GM12878 (cell line): ENCODE data around the gene AQP2. TPM values are rescaled to one million over a fixed set of nuclear protein-coding genes. Genes with fewer than 3 reads are reported as not detected.
A peak's percentile ranks its signal among the peaks of the same experiment; 100 is the strongest.

Source experiments
- ATAC-seq: fragments of 200-7000 bp; cut with Tn5 transposase; 3 replicates; pipeline ENCODE4 v1.9.1; 2020; ENCODE audit warnings: mild to moderate bottlenecking, moderate library complexity
- BruUV-seq: library from RNA; stranded (reverse); fragments of 400-500 nt; replicated peaks from 2 replicates; lab custom pipeline; 2021; lab: Mats Ljungman, UMichigan
- CTCF ChIA-PET: fragments of 300-600 bp; sonication (Branson Sonifier 250); formaldehyde crosslinking; extraction: SDS; loops from one replicate; lab custom pipeline; 2021; ENCODE audit warnings: inconsistent platforms; lab: Yijun Ruan, JAX
- POLR2A ChIA-PET: fragments of 350-600 bp; formaldehyde crosslinking; extraction: SDS; loops from one replicate; lab custom pipeline; 2021; ENCODE audit warnings: inconsistent platforms; lab: Charles Lee
- RAD21 ChIA-PET: fragments of 300-600 bp; sonication (Branson Sonifier 250); formaldehyde crosslinking; loops from one replicate; lab custom pipeline; 2023; ENCODE audit warnings: antibody characterized with exemption; ENCODE audit not compliant: unreplicated experiment; lab: Charles Lee
- SMC1A ChIA-PET: fragments of 300-600 bp; sonication (Branson Sonifier 250); formaldehyde crosslinking; loops from one replicate; lab custom pipeline; 2023; ENCODE audit not compliant: unreplicated experiment, uncharacterized antibody; lab: Charles Lee
- DNase-seq: peaks from one replicate; pipeline ENCODE4 v3.0.0-alpha.2; 2011; ENCODE audit warnings: low read depth, low spot score
- FAIRE-seq: peaks from 3 replicates; lab custom pipeline; 2011; peaks lifted over from hg19 to GRCh38; lab: Jason Lieb, UNC
- H2AFZ ChIP-seq: 2 replicates; pipeline ENCODE4 v1.6.0; 2011; ENCODE audit warnings: low read depth, low read length, control low read depth; ENCODE audit not compliant: control insufficient read depth
- H3K27ac ChIP-seq: 2 replicates; pipeline ENCODE4 v1.5.1; 2011; ENCODE audit warnings: control low read depth; ENCODE audit not compliant: control insufficient read depth, insufficient read depth
- H3K27me3 ChIP-seq, 2 experiments: replicated peaks in 1 of 2; 2 replicates each; pipeline versions ENCODE4 v1.6.0 to v1.6.1; 2011; ENCODE audit warnings: low read length in 1 of 2; ENCODE audit not compliant: control insufficient read depth in 2 of 2, insufficient read depth in 2 of 2
- H3K36me3 ChIP-seq, 2 experiments: 2 replicates each; pipeline ENCODE4 v1.5.1; 2011; ENCODE audit warnings: low read length in 1 of 2; ENCODE audit not compliant: control insufficient read depth in 2 of 2, insufficient read depth in 2 of 2
- H3K4me1 ChIP-seq: 2 replicates; pipeline ENCODE4 v1.6.1; 2011; ENCODE audit warnings: mild to moderate bottlenecking, low read length, moderate library complexity, mixed read lengths; ENCODE audit not compliant: control insufficient read depth, insufficient read depth
- H3K4me2 ChIP-seq: 2 replicates; pipeline ENCODE4 v1.6.0; 2011; ENCODE audit warnings: control low read depth; ENCODE audit not compliant: control insufficient read depth, insufficient read depth
- H3K4me3 ChIP-seq: fragments of 200-600 bp; sonication (generic); 2 replicates; pipeline ENCODE4 v1.5.1; 2016
- H3K79me2 ChIP-seq: 2 replicates; pipeline ENCODE4 v1.6.0; 2011; ENCODE audit warnings: low read length; ENCODE audit not compliant: control insufficient read depth, insufficient read depth
- H3K9ac ChIP-seq: 2 replicates; pipeline ENCODE4 v1.8.0; 2011; ENCODE audit warnings: low read length, control low read depth, mixed read lengths; ENCODE audit not compliant: control insufficient read depth, insufficient read depth
- H3K9me3 ChIP-seq: replicated peaks from 3 replicates; pipeline ENCODE4 v1.5.1; 2011; ENCODE audit warnings: mild to moderate bottlenecking, low read length; ENCODE audit not compliant: control insufficient read depth, insufficient read depth
- H4K20me1 ChIP-seq: 2 replicates; pipeline ENCODE4 v1.6.0; 2011; ENCODE audit not compliant: control insufficient read depth, insufficient read depth
- EED ChIP-seq: sonication (generic); IDR thresholded peaks from 2 replicates; pipeline ENCODE4 v1.6.1; 2016; ENCODE audit warnings: antibody characterized with exemption, low read depth
- HDGF ChIP-seq: fragments of 450-650 bp; IDR thresholded peaks from 2 replicates; pipeline ENCODE4 v1.6.1; 2016; ENCODE audit warnings: antibody characterized with exemption
- IKZF2 ChIP-seq, 2 experiments: fragments of 450-650 bp; IDR thresholded peaks; 2 replicates each; pipeline ENCODE4 v1.6.1; 2017; ENCODE audit warnings: mild to moderate bottlenecking in 2 of 2, moderate library complexity in 2 of 2
- JUNB ChIP-seq: IDR thresholded peaks from 2 replicates; pipeline ENCODE4 v1.6.1; 2016; ENCODE audit warnings: antibody characterized with exemption, mild to moderate bottlenecking
- NFYB ChIP-seq: IDR thresholded peaks from 2 replicates; pipeline ENCODE4 v1.6.1; 2011; ENCODE audit warnings: low read depth, mild to moderate bottlenecking, low read length, improper control_type of control experiment, moderate library complexity; ENCODE audit not compliant: insufficient read depth
- SMAD5 ChIP-seq: IDR thresholded peaks from 2 replicates; pipeline ENCODE4 v1.6.1; 2016; ENCODE audit warnings: antibody characterized with exemption, low read depth
- ZNF622 ChIP-seq: fragments of 450-650 bp; IDR thresholded peaks from 2 replicates; pipeline ENCODE4 v1.6.1; 2017; ENCODE audit warnings: mild to moderate bottlenecking, inconsistent platforms
- WGBS: methylation state at CpG from one replicate; pipeline ENCODE4 v1.1.6; 2016; ENCODE audit warnings: low lambda C conversion rate; ENCODE audit not compliant: insufficient replicate concordance, insufficient coverage; ENCODE audit errors: missing lambda C conversion rate; 5-methylcytosine and 5-hydroxymethylcytosine counted together
- in situ Hi-C: fragments of 300-500 bp; cut with MboI; formaldehyde crosslinking; loops from 9 replicates; pipeline ENCODE4 v1.14.3; 2018; ENCODE audit warnings: mixed read lengths
- intact Hi-C: fragments of 100-400 bp; cut with micrococcal nuclease; formaldehyde crosslinking; loops from one replicate; pipeline ENCODE4 v1.14.2; 2022; ENCODE audit not compliant: unreplicated experiment
- polyA plus RNA-seq, 11 experiments: library from polyadenylated mRNA; depleted of rRNA in 4 of 11; unstranded in 6 of 11; stranded (reverse) in 5 of 11; fragments of >200 nt; fragmentation: Nextera tagmentation in 4 of 11; fragmentation: Illumina TruSeq in 1 of 11; extraction: Ambion mirVana in 4 of 11; extraction: Trizol in 1 of 11; gene quantifications; 1 replicate in 1 of 11; 2 replicates in 10 of 11; pipeline versions ENCODE4 v1.2.1 to v1.2.3, GENCODE V29; 2011 to 2016; ENCODE audit warnings: inconsistent platforms in 2 of 11, missing spikeins in 2 of 11, low read depth in 1 of 11
- total RNA-seq, 4 experiments: library from RNA; depleted of rRNA in 3 of 4; stranded (reverse); fragments of >200 nt in 3 of 4; fragmentation: Illumina TruSeq in 1 of 4; extraction: Trizol in 1 of 4; gene quantifications; 2 replicates each; pipeline versions ENCODE4 v1.2.1 to v1.2.3, GENCODE V29; 2013 to 2021
- TF ChIP-seq, protein P1 (sequence below): IDR thresholded peaks from 2 replicates; pipeline ENCODE4 v1.6.1; 2011; ENCODE audit warnings: low read depth, mild to moderate bottlenecking, low read length, moderate library complexity, borderline replicate concordance; ENCODE audit errors: extremely low read depth
- TF ChIP-seq, protein P2 (sequence below): fragments of 450-650 bp; IDR thresholded peaks from 2 replicates; pipeline ENCODE4 v1.6.1; 2017; ENCODE audit warnings: low read depth, mild to moderate bottlenecking, moderate library complexity
- TF ChIP-seq, protein P3 (sequence below): fragments of 450-650 bp; formaldehyde crosslinking; IDR thresholded peaks from 2 replicates; pipeline ENCODE4 v1.4.0; 2020; ENCODE audit warnings: mild to moderate bottlenecking, moderate library complexity

The AQP2 gene
- total and polyA plus RNA-seq, 10 of the 15 experiments (the other 5 are each of a cell fraction or from before 2014, with no cell fraction given), result not detected

DNA sequence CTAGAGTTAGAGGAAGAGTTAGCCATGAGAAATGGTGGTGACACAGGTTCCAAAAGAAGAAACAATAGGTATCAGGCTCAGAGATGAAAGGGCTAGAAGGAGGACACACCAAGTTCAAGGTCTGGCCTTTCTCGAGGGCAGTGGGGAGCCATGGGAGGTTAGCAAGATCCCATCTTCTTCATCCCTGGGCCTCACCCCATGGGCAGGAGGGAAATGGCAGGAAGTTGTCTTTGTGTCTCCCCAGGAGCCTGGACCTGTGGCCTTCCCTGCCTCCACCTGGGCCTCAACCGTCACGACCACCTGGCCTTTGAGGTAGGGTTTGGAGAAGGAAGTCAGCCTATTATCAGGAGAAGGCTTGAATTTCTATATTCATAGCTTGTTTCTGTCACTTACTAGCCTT is 5.8 kb upstream of the AQP2 start:
- POLR2A ChIA-PET, result no interaction called here
- H3K4me3 ChIP-seq, result no peak overlapping the region
- RAD21 ChIA-PET, result interaction anchor here (0.9 to 1.6 kb wide), 2 partner anchors 78 to 111 kb away, joined by 4 read pairs; no protein-coding TSS in a partner anchor
- H3K9ac ChIP-seq, result no peak overlapping the region
- CTCF ChIA-PET, result interaction anchor here (1.0 to 2.8 kb wide), 18 partner anchors 8 to 204 kb away, joined by 3 to 35 read pairs (median 6); partner anchors contain the start of genes BCDIN3D and TMBIM6
- H3K27me3 ChIP-seq, result no peaks in the 10 kb centered on the region; a peak in 1 of 4 replicates
- H4K20me1 ChIP-seq, result no peaks in the 10 kb centered on the region
- H3K9me3 ChIP-seq, result no peaks in the 10 kb centered on the region
- DNase-seq, result no peak
- no peak overlapping the region for H3K27ac ChIP-seq
- no peaks in the 10 kb centered on the region for H3K79me2 ChIP-seq
- intact Hi-C loops, result no loop called here
- no peak for FAIRE-seq
- no peak overlapping the region for H3K4me2 ChIP-seq
- 68% methylated on average over 3 of the region's 3 CpGs for WGBS
- no peaks in the 10 kb centered on the region for H3K36me3 ChIP-seq
- no peak for ATAC-seq
- no peaks in the 10 kb centered on the region for H3K4me1 ChIP-seq
- no peak overlapping the region for H2AFZ ChIP-seq
- BruUV-seq, result no TSS peak
- in situ Hi-C loops, result no loop called here
- TF ChIP-seq ZNF622, result no peak
- TF ChIP-seq, protein P1, sequence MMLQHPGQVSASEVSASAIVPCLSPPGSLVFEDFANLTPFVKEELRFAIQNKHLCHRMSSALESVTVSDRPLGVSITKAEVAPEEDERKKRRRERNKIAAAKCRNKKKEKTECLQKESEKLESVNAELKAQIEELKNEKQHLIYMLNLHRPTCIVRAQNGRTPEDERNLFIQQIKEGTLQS, result no peak
- TF ChIP-seq IKZF2 (IDR thresholded peaks at IDR 0.05), result no peak
- no peak for TF ChIP-seq EED
- SMC1A ChIA-PET, result interaction anchor here (1.2 to 2.0 kb wide), 3 partner anchors 12 to 126 kb away, joined by 3 to 8 read pairs (median 5); no protein-coding TSS in a partner anchor

DNA sequence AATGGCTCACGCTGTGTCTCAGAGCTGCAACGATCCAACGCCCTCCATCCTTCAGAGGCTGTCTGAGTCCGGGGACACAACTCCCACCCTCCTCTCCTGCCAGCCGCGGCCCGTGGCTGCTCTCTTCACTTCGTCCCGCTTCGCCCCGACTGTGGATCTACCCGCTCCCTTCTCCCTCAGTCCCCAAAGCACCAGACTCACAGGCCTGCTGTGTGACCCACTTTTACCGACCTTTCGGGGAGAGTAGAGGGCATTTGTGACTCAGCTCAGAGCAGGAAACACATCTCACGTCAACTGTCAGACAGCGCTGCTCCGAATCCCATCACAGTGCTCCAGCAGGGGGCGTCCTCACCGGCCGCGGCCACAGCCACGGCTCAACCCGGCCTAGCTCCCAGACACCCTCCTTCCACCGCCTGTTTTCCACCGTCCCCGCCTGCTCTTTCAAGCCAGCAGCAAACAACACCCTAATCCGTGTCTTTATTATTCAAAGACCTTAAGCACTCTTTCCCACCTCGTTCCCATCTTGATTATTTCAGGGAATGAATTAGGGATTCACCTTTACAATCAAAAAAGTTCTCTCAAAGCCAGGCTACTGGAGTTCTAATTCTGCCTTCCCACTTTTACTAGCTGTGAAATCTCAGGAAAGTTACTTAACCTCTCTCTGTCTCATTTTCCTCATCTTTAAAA is 5.0 kb upstream of the AQP2 start:
- no TSS peak for BruUV-seq
- ChIA-PET POLR2A (interaction anchor here (0.7 kb wide), 1 partner anchor 165 kb away, joined by 3 read pairs; no protein-coding TSS in a partner anchor), CTCF (interaction anchor here (0.7 to 2.8 kb wide), 59 partner anchors 8 to 750 kb away, joined by 3 to 35 read pairs (median 4); partner anchors contain the start of genes BCDIN3D, RACGAP1, SMARCD1 and TMBIM6), SMC1A (interaction anchor here (0.8 to 2.0 kb wide), 8 partner anchors 13 to 134 kb away, joined by 3 to 8 read pairs (median 4); no protein-coding TSS in a partner anchor), RAD21 (interaction anchor here (0.7 to 1.6 kb wide), 3 partner anchors 79 to 111 kb away, joined by 4 read pairs; no protein-coding TSS in a partner anchor)
- peak overlapping the region; percentile 87 for H2AFZ ChIP-seq
- FAIRE-seq (peak; percentile 93), ATAC-seq (peak; percentile 100), DNase-seq (peak; percentile 45)
- no peak overlapping the region for H3K27ac ChIP-seq
- H3K79me2 ChIP-seq, result no peaks in the 10 kb centered on the region
- H3K36me3 ChIP-seq, result no peaks in the 10 kb centered on the region
- H3K4me2 ChIP-seq, result peak overlapping the region; percentile 95
- H3K4me1 ChIP-seq, result no peaks in the 10 kb centered on the region
- no peaks in the 10 kb centered on the region; a peak in 1 of 4 replicates for H3K27me3 ChIP-seq
- H3K4me3 ChIP-seq, result no peak overlapping the region
- no peaks in the 10 kb centered on the region for H3K9me3 ChIP-seq
- H4K20me1 ChIP-seq, result no peaks in the 10 kb centered on the region
- in situ Hi-C loops (no loop called here), intact Hi-C loops (no loop called here)
- WGBS, result 2% methylated on average over 28 of the region's 28 CpGs
- no peak overlapping the region for H3K9ac ChIP-seq
- no peak for TF ChIP-seq NFYB
- TF ChIP-seq, protein P2, sequence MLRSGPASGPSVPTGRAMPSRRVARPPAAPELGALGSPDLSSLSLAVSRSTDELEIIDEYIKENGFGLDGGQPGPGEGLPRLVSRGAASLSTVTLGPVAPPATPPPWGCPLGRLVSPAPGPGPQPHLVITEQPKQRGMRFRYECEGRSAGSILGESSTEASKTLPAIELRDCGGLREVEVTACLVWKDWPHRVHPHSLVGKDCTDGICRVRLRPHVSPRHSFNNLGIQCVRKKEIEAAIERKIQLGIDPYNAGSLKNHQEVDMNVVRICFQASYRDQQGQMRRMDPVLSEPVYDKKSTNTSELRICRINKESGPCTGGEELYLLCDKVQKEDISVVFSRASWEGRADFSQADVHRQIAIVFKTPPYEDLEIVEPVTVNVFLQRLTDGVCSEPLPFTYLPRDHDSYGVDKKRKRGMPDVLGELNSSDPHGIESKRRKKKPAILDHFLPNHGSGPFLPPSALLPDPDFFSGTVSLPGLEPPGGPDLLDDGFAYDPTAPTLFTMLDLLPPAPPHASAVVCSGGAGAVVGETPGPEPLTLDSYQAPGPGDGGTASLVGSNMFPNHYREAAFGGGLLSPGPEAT, result no peak
- no peak for TF ChIP-seq SMAD5
- TF ChIP-seq JUNB, result no peak
- TF ChIP-seq, protein P3, sequence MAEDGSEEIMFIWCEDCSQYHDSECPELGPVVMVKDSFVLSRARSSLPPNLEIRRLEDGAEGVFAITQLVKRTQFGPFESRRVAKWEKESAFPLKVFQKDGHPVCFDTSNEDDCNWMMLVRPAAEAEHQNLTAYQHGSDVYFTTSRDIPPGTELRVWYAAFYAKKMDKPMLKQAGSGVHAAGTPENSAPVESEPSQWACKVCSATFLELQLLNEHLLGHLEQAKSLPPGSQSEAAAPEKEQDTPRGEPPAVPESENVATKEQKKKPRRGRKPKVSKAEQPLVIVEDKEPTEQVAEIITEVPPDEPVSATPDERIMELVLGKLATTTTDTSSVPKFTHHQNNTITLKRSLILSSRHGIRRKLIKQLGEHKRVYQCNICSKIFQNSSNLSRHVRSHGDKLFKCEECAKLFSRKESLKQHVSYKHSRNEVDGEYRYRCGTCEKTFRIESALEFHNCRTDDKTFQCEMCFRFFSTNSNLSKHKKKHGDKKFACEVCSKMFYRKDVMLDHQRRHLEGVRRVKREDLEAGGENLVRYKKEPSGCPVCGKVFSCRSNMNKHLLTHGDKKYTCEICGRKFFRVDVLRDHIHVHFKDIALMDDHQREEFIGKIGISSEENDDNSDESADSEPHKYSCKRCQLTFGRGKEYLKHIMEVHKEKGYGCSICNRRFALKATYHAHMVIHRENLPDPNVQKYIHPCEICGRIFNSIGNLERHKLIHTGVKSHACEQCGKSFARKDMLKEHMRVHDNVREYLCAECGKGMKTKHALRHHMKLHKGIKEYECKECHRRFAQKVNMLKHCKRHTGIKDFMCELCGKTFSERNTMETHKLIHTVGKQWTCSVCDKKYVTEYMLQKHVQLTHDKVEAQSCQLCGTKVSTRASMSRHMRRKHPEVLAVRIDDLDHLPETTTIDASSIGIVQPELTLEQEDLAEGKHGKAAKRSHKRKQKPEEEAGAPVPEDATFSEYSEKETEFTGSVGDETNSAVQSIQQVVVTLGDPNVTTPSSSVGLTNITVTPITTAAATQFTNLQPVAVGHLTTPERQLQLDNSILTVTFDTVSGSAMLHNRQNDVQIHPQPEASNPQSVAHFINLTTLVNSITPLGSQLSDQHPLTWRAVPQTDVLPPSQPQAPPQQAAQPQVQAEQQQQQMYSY (CRISPR knock-in tag), result no peak
- TF ChIP-seq HDGF, result peak; percentile 74
